ENCODE measurements around the gene ADGRG6. TPM values are rescaled to one million over a fixed set of nuclear protein-coding genes. Genes with fewer than 3 reads are reported as not detected.

Gene ADGRG6
- total and polyA plus RNA-seq, 2 donors (not counting 1 experiment from before 2014, with no cell fraction given), result 49.9 to 67.2 TPM

DNA sequence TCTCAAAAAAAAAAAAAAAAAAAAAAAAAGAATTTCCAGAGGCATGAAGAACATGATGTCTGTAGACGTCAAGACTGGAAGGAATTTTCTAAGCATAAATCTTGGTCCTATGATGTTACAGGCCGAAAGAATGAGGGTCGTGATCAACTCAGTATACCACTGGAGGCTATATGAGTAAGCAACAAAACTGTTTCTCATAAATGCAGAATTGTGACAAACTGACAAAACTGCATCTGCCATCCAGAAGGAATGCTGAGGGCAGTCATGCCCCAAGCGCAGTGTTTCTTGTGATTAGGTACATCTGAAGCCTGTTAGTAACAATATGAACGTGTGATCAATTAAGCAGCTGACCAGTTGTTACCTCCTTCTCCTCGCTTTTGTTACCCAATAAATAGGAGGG, 43.5 kb upstream of the ADGRG6 start:
- no peak overlapping the region for H3K4me3 ChIP-seq (replicated peaks in 1 of 4; ENCODE audit: control extremely low read depth in 1 of 4, insufficient read depth in 1 of 4, low read depth in 3 of 4, low read length in 4 of 4)
- H3K9me3 ChIP-seq (ENCODE audit: control insufficient read depth, insufficient read depth, low read depth, low read length), result no peaks in the 10 kb centered on the region
- H3K36me3 ChIP-seq (ENCODE audit: control insufficient read depth, insufficient read depth, low read length), result no peaks in the 10 kb centered on the region
- H3K27ac ChIP-seq (ENCODE audit: insufficient read depth, low read length), result no peak overlapping the region
- no peak for DNase-seq (ENCODE audit: low read depth in 2 of 2)
- TF ChIP-seq CTCF (conservative IDR thresholded peaks at IDR 0.05 in 1 of 2, IDR thresholded peaks at IDR 0.05 in 1 of 2; ENCODE audit: low read depth in 1 of 2, low read length in 2 of 2) (no peak), EZH2 (IDR thresholded peaks at IDR 0.05; ENCODE audit: low read length, missing control alignments) (no peak)
- H3K27me3 ChIP-seq (ENCODE audit: control insufficient read depth, insufficient read depth, low read length), result no peaks in the 10 kb centered on the region
- H3K9ac ChIP-seq (ENCODE audit: insufficient read depth, low read length), result no peak overlapping the region
- no peaks in the 10 kb centered on the region for H4K20me1 ChIP-seq (ENCODE audit: control insufficient read depth, extremely low read depth, insufficient read depth, low read length)
- H3K4me1 ChIP-seq (ENCODE audit: control insufficient read depth, extremely low read depth, insufficient read depth, low read length), result no peaks in the 10 kb centered on the region
- H3K79me2 ChIP-seq (ENCODE audit: control insufficient read depth, insufficient read depth, low read length), result no peaks in the 10 kb centered on the region
- no peak overlapping the region for H2AFZ ChIP-seq (ENCODE audit: low read length)
- H3K4me2 ChIP-seq (ENCODE audit: extremely low read depth, insufficient read depth, low read length), result no peak overlapping the region

GRCh38 chr6:142258757-142259156, 43.0 kb upstream of the ADGRG6 start:
- H3K36me3 ChIP-seq (ENCODE audit: control insufficient read depth, insufficient read depth, low read length), result no peaks in the 10 kb centered on the region
- no peaks in the 10 kb centered on the region for H3K4me1 ChIP-seq (ENCODE audit: control insufficient read depth, extremely low read depth, insufficient read depth, low read length)
- no peaks in the 10 kb centered on the region for H4K20me1 ChIP-seq (ENCODE audit: control insufficient read depth, extremely low read depth, insufficient read depth, low read length)
- H3K9me3 ChIP-seq (ENCODE audit: control insufficient read depth, insufficient read depth, low read depth, low read length), result no peaks in the 10 kb centered on the region
- no peak overlapping the region for H3K4me3 ChIP-seq (replicated peaks in 1 of 4; ENCODE audit: control extremely low read depth in 1 of 4, insufficient read depth in 1 of 4, low read depth in 3 of 4, low read length in 4 of 4)
- H2AFZ ChIP-seq (ENCODE audit: low read length), result no peak overlapping the region
- H3K4me2 ChIP-seq (ENCODE audit: extremely low read depth, insufficient read depth, low read length), result no peak overlapping the region
- no peaks in the 10 kb centered on the region for H3K27me3 ChIP-seq (ENCODE audit: control insufficient read depth, insufficient read depth, low read length)
- H3K79me2 ChIP-seq (ENCODE audit: control insufficient read depth, insufficient read depth, low read length), result no peaks in the 10 kb centered on the region
- no peak overlapping the region for H3K9ac ChIP-seq (ENCODE audit: insufficient read depth, low read length)
- TF ChIP-seq CTCF (conservative IDR thresholded peaks at IDR 0.05 in 1 of 2, IDR thresholded peaks at IDR 0.05 in 1 of 2; ENCODE audit: low read depth in 1 of 2, low read length in 2 of 2) (no peak), EZH2 (IDR thresholded peaks at IDR 0.05; ENCODE audit: low read length, missing control alignments) (no peak)
- H3K27ac ChIP-seq (ENCODE audit: insufficient read depth, low read length), result no peak overlapping the region
- no peak for DNase-seq (ENCODE audit: low read depth in 2 of 2)

GRCh38 chr6:142260748-142261147, 41.1 kb upstream of the ADGRG6 start:
- no peaks in the 10 kb centered on the region for H3K79me2 ChIP-seq (ENCODE audit: control insufficient read depth, insufficient read depth, low read length)
- no peaks in the 10 kb centered on the region for H4K20me1 ChIP-seq (ENCODE audit: control insufficient read depth, extremely low read depth, insufficient read depth, low read length)
- no peak overlapping the region for H2AFZ ChIP-seq (ENCODE audit: low read length)
- DNase-seq (ENCODE audit: low read depth in 2 of 2), result no peak
- no peaks in the 10 kb centered on the region for H3K27me3 ChIP-seq (ENCODE audit: control insufficient read depth, insufficient read depth, low read length)
- no peak overlapping the region for H3K9ac ChIP-seq (ENCODE audit: insufficient read depth, low read length)
- H3K4me2 ChIP-seq (ENCODE audit: extremely low read depth, insufficient read depth, low read length), result no peak overlapping the region
- no peaks in the 10 kb centered on the region for H3K4me1 ChIP-seq (ENCODE audit: control insufficient read depth, extremely low read depth, insufficient read depth, low read length)
- H3K36me3 ChIP-seq (ENCODE audit: control insufficient read depth, insufficient read depth, low read length), result no peaks in the 10 kb centered on the region
- TF ChIP-seq EZH2 (IDR thresholded peaks at IDR 0.05; ENCODE audit: low read length, missing control alignments) (no peak), CTCF (conservative IDR thresholded peaks at IDR 0.05 in 1 of 2, IDR thresholded peaks at IDR 0.05 in 1 of 2; ENCODE audit: low read depth in 1 of 2, low read length in 2 of 2) (no peak)
- H3K4me3 ChIP-seq (replicated peaks in 1 of 4; ENCODE audit: control extremely low read depth in 1 of 4, insufficient read depth in 1 of 4, low read depth in 3 of 4, low read length in 4 of 4), result no peak overlapping the region
- no peak overlapping the region for H3K27ac ChIP-seq (ENCODE audit: insufficient read depth, low read length)
- no peaks in the 10 kb centered on the region for H3K9me3 ChIP-seq (ENCODE audit: control insufficient read depth, insufficient read depth, low read depth, low read length)
